Transverse colon (tissue), 4 donors: ENCODE data around the gene NFYC.
A peak's percentile ranks its signal among the peaks of the same experiment; 100 is the strongest.

Experiments
- CTCF ChIP-seq, 5 experiments: fragments of 200-600 bp in 3 of 5; fragments of 450-650 bp in 2 of 5; sonication (generic) in 3 of 5; IDR thresholded peaks; 1 replicate in 2 of 5; 2 replicates in 3 of 5; pipeline ENCODE4 v1.5.1; 2016 to 2017; ENCODE audit warnings: antibody characterized with exemption in 5 of 5, inconsistent platforms in 3 of 5, mild to moderate bottlenecking in 2 of 5, moderate library complexity in 1 of 5
- POLR2A ChIP-seq: fragments of 450-650 bp; IDR thresholded peaks from one replicate; pipeline ENCODE4 v1.6.1; 2016; ENCODE audit warnings: antibody characterized with exemption, mild to moderate bottlenecking, moderate library complexity
- POLR2AphosphoS5 ChIP-seq, 3 donors: sonication (generic); formaldehyde crosslinking; IDR thresholded peaks; one replicate each; pipeline ENCODE4 v1.6.1; 2016; ENCODE audit warnings: antibody characterized with exemption in 3 of 3

DNA sequence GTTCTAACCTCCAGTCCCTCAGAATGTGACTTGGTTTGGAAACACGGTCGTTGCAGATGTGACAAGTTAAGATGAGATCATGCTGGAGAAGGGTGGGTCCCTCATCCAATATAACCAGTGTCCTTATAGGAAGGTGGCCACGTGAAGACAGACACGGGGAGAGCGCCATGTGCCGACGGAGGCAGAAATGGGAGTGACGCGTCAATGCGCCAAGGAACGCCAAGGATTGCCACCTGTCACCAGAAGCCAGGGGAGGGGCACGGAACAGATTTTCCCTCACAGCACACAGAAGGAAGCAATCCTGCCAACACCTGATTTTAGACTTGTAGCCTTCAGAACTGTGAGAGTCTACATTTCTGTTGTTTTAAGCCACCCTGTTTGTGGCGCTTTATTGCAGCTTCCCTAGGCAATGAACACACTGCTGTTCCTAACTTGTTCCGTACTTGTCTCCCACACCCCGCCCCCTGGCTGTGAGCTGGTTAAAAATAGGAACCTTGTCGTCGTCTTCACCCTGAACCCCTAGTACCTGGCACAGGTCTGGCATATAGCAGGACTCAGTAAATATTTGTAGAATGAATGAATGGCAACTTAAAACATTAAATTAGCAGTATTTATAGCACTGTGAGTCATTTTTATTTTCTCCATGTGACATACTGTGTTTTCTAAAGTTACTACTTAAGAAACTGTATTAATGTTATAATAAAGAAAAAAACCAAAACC is 40.2 kb upstream of the NFYC start:
- TF ChIP-seq CTCF (IDR thresholded peaks at IDR 0.05) (peak in 2 of 5 experiments; percentile 11 to 28), POLR2AphosphoS5 (IDR thresholded peaks at IDR 0.05) (peak in 2 of 3 donors; percentile 19 to 42), POLR2A (no peak)
